Lung (tissue), 12 donors: Measurements from ENCODE around the gene KLHL6. TPM values are rescaled to one million over a fixed set of nuclear protein-coding genes. Genes with fewer than 3 reads are reported as not detected.

Source experiments
- ATAC-seq: fragments of 200-7000 bp; cut with Tn5 transposase; one replicate; pipeline ENCODE4 v1.9.1; 2020; ENCODE audit warnings: moderate number of reproducible peaks; ENCODE audit not compliant: insufficient read depth, low FRiP score
- DNase-seq, 3 donors: peaks; one replicate each; pipeline ENCODE4 v3.0.0-alpha.2; 2013 to 2017
- H3K27ac ChIP-seq, 2 donors: one replicate each; pipeline ENCODE4 v1.5.1; 2013; ENCODE audit warnings: mild to moderate bottlenecking in 2 of 2, moderate library complexity in 2 of 2, control low read depth in 1 of 2, inconsistent platforms in 1 of 2, low read depth in 1 of 2, low read length in 1 of 2
- H3K27me3 ChIP-seq, 3 donors: one replicate each; pipeline ENCODE4 v1.5.1; 2013; ENCODE audit warnings: low read length in 2 of 3; ENCODE audit not compliant: control insufficient read depth in 3 of 3, insufficient read depth in 3 of 3
- H3K36me3 ChIP-seq, 4 donors: one replicate each; pipeline ENCODE4 v1.5.1; 2013; ENCODE audit warnings: low read length in 4 of 4, mild to moderate bottlenecking in 1 of 4, moderate library complexity in 1 of 4; ENCODE audit not compliant: control insufficient read depth in 4 of 4, insufficient read depth in 4 of 4
- H3K4me1 ChIP-seq, 5 donors: one replicate each; pipeline ENCODE4 v1.5.1; 2013; ENCODE audit warnings: low read length in 5 of 5, mild to moderate bottlenecking in 2 of 5, moderate library complexity in 1 of 5; ENCODE audit not compliant: control insufficient read depth in 5 of 5, insufficient read depth in 5 of 5
- H3K4me3 ChIP-seq: one replicate; pipeline ENCODE4 v1.5.1; 2013; ENCODE audit warnings: mild to moderate bottlenecking, control low read depth, moderate library complexity
- H3K9ac ChIP-seq, 2 donors: one replicate each; pipeline ENCODE4 v1.5.1; 2013; ENCODE audit warnings: low read length in 2 of 2, control low read depth in 1 of 2; ENCODE audit not compliant: insufficient read depth in 1 of 2
- H3K9me3 ChIP-seq, 4 donors: one replicate each; pipeline ENCODE4 v1.5.1; 2013; ENCODE audit warnings: low read length in 3 of 4, mild to moderate bottlenecking in 1 of 4, moderate library complexity in 1 of 4; ENCODE audit not compliant: control insufficient read depth in 4 of 4, insufficient read depth in 3 of 4
- WGBS, 2 donors: extraction: QIAGEN DNeasy Blood & Tissue Kit; methylation state at CpG; one replicate each; pipeline ENCODE4 v1.1.7; 2013; 5-methylcytosine and 5-hydroxymethylcytosine counted together
- polyA plus RNA-seq, 2 donors: library from polyadenylated mRNA; stranded (reverse); fragments of 200-250 nt; gene quantifications; one replicate each; pipeline ENCODE4 v1.2.1, GENCODE V29; 2013
- total RNA-seq, 2 donors: library from RNA; depleted of rRNA in 1 of 2; stranded (reverse); fragments of >200 nt in 1 of 2; gene quantifications; one replicate each; pipeline ENCODE4 v1.2.1, GENCODE V29; 2014 to 2021
- TF ChIP-seq, protein P1 (sequence below): IDR thresholded peaks from 2 replicates; pipeline ENCODE4 v1.5.1; 2012; ENCODE audit warnings: mild to moderate bottlenecking; ENCODE audit errors: control extremely low read depth, extremely low read depth
- donor health status: control.
- donor health status: control.
- donor health status: Bipolar disorder and iron deficiency.
- donor health status: healthy.
- donor health status: DM: yes; HTN: yes; CAD: no.

The KLHL6 gene
- total and polyA plus RNA-seq, 4 donors = 3.4 to 18.0 (median 14.1) TPM

DNA sequence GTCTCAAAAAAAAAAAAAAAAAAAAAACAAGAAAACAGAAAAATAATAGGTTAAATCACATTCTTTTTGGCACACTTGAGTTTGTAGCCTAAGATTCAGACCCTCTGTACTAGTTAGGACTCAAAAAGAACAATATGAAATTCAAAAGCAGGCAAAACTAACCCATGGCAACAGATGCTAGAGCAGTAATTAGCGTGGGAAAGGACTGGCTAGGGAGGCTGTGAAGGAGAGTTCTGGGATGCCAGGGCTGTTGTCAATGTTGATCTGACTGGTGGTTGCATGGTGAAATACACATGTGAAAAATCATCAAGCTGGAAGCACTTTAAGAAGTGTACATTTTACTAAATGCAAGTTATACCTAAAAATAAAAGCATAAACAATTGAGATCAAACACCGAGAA is 35.6 kb downstream of the KLHL6 start:
- Histone ChIP-seq H3K4me1 (peaks cover 0 to 8% (median 3%) of the 10 kb centered on the region in 5 donors), H3K4me3 (no peak overlapping the region), H3K9me3 (no peaks in the 10 kb centered on the region), H3K27ac (no peak overlapping the region), H3K36me3 (no peaks in the 10 kb centered on the region), H3K9ac (no peak overlapping the region), H3K27me3 (peaks cover 0 to 8% (median 0%) of the 10 kb centered on the region in 3 donors)
- 96 to 98% methylated on average over 2 of the region's 2 CpGs for WGBS, 2 donors
- ATAC-seq (no peak), DNase-seq (no peak)
- TF ChIP-seq, protein P1, sequence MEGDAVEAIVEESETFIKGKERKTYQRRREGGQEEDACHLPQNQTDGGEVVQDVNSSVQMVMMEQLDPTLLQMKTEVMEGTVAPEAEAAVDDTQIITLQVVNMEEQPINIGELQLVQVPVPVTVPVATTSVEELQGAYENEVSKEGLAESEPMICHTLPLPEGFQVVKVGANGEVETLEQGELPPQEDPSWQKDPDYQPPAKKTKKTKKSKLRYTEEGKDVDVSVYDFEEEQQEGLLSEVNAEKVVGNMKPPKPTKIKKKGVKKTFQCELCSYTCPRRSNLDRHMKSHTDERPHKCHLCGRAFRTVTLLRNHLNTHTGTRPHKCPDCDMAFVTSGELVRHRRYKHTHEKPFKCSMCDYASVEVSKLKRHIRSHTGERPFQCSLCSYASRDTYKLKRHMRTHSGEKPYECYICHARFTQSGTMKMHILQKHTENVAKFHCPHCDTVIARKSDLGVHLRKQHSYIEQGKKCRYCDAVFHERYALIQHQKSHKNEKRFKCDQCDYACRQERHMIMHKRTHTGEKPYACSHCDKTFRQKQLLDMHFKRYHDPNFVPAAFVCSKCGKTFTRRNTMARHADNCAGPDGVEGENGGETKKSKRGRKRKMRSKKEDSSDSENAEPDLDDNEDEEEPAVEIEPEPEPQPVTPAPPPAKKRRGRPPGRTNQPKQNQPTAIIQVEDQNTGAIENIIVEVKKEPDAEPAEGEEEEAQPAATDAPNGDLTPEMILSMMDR = no peak

DNA sequence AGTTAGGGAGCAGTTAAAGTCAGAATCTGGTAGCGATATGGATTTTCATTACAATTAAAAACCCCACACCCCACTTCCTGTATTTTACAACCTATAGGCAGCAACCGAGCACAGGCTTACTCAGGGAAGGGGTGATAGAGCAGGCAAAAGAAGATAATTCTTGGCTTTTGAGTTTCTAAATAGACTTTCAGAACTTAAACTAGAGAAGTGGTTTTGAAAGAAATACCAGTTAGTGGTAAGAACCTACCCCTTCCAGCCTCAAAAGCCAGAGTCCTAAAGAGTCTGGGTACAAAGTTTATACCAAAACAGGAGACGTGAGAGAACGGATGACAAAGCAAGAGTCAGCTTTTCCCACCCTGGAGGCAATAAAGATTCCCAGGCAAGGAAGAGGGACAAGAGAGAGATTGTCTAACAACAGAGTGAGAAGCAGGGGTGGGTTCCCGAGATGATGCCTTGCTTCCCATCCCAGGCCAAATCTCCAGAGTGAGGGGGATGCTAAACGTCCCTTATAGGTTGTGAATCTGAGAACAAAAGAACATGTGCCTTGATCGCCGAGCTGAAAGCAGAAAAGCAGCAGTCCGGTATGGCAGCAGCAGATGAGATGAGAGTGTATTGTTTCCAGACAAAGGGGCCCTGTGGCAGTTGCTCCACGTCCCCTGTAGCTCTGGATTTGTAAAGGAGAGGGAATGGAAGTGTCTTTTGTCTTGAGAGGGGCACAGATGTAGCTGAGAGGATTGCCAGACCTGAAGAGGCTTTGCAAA is 36.8 kb downstream of the KLHL6 start:
- TF ChIP-seq, protein P1 = no peak
- Histone ChIP-seq H3K9me3 (no peaks in the 10 kb centered on the region), H3K36me3 (no peaks in the 10 kb centered on the region), H3K27ac (no peak overlapping the region), H3K4me1 (peaks cover 0 to 8% (median 3%) of the 10 kb centered on the region in 5 donors), H3K9ac (no peak overlapping the region), H3K27me3 (peaks cover 0 to 8% (median 0%) of the 10 kb centered on the region in 3 donors), H3K4me3 (no peak overlapping the region)
- DNase-seq (no peak), ATAC-seq (no peak)
- 72 to 80% methylated on average over 10 of the region's 10 CpGs for WGBS, 2 donors

DNA sequence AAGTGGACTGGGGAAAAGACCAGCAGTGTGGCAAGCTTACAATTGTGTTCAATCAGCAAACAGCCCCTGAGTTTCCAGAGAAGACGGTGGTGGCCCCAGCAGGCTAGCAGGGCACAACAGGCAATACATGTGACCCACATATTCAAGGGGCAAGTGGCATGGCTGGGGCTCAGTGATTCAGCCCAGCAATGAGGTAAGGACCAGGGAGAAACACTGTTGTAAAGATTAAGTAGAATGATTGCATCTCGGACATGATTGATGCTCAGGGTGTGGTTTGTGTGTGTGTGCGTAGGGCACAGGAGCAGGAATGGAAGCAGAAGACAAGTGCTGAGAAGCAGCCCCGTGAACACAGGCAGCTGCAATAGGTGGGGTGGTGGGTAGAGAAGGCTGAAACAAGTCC is 37.9 kb downstream of the KLHL6 start:
- Histone ChIP-seq H3K36me3 (no peaks in the 10 kb centered on the region), H3K4me1 (peaks cover 0 to 13% (median 3%) of the 10 kb centered on the region in 5 donors), H3K27me3 (peaks cover 0 to 8% (median 0%) of the 10 kb centered on the region in 3 donors), H3K4me3 (no peak overlapping the region), H3K9ac (no peak overlapping the region), H3K9me3 (no peaks in the 10 kb centered on the region), H3K27ac (no peak overlapping the region)
- TF ChIP-seq, protein P1 = no peak
- ATAC-seq (no peak), DNase-seq (no peak)
- 94 to 95% methylated on average over 4 of the region's 4 CpGs for WGBS, 2 donors
